ENCODE measurements around the gene ELOVL3. TPM values are rescaled to one million over a fixed set of nuclear protein-coding genes. Genes with fewer than 3 reads are reported as not detected.

The ELOVL3 gene
- total and polyA plus RNA-seq, 8 donors = 0.20 to 0.31 TPM; not detected in 6

- Histone ChIP-seq H3K27ac (peak overlapping the region in 1 of 5 donors; percentile 43), H3K9me3 (no peaks in the 10 kb centered on the region), H3K36me3 (no peaks in the 10 kb centered on the region), H3K4me3 (peak overlapping the region; percentile 49 to 69 (median 53)), H3K27me3 (peaks cover 0 to 27% (median 15%) of the 10 kb centered on the region in 3 donors), H3K4me1 (peaks cover 17 to 36% (median 32%) of the 10 kb centered on the region in 4 donors)
- no peak for TF ChIP-seq CTCF (IDR thresholded peaks at IDR 0.05)
- no peak for TF ChIP-seq EP300 (IDR thresholded peaks at IDR 0.05)
- no peak for TF ChIP-seq POLR2A (IDR thresholded peaks at IDR 0.05)
- TF ChIP-seq POLR2AphosphoS5 (IDR thresholded peaks at IDR 0.05) = no peak
- no peak for DNase-seq
- intact Hi-C loops (cut with DNase I; ENCODE audit: low total_unique reads) = no loop called here
- 1 to 2% (median 2%) methylated on average over 15 to 20 of the region's 20 CpGs for WGBS, 5 donors
These were observed 14.9 kb downstream of the ELOVL3 start for GRCh38 chr10:102241032-102241443.

GRCh38 chr10:102241444-102242117, 15.5 kb downstream of the ELOVL3 start, which contains the start of gene PITX3:
Gene PITX3, minus strand, starts transcription at chr10:102241512. Its CDS starts 9,432 bp downstream, at chr10:102232080.
- TF ChIP-seq EP300 (IDR thresholded peaks at IDR 0.05) = no peak
- peak in 1 of 3 donors; percentile 62 for TF ChIP-seq POLR2AphosphoS5 (IDR thresholded peaks at IDR 0.05)
- Histone ChIP-seq H3K9me3 (no peaks in the 10 kb centered on the region), H3K27ac (peak within 1 kb of the TSS in 1 of 5 donors; percentile 43), H3K4me1 (peaks cover 19 to 42% (median 37%) of the 10 kb centered on the region in 4 donors), H3K27me3 (peaks cover 0 to 27% (median 15%) of the 10 kb centered on the region in 3 donors), H3K4me3 (peak within 1 kb of the TSS; percentile 49 to 69 (median 53)), H3K36me3 (no peaks in the 10 kb centered on the region)
- DNase-seq = peak; percentile 93 to 97
- intact Hi-C loops (cut with DNase I; ENCODE audit: low total_unique reads) = no loop called here
- WGBS, 5 donors = 0 to 4% (median 1%) methylated on average over 30 to 57 of the region's 57 CpGs

- Histone ChIP-seq H3K9me3 (no peaks in the 10 kb centered on the region), H3K4me1 (peaks cover 24 to 47% (median 42%) of the 10 kb centered on the region in 4 donors), H3K36me3 (no peaks in the 10 kb centered on the region), H3K27me3 (peaks cover 0 to 23% (median 15%) of the 10 kb centered on the region in 3 donors), H3K4me3 (peak overlapping the region; percentile 49 to 69 (median 53)), H3K27ac (peak overlapping the region in 1 of 5 donors; percentile 3)
- 16 to 33% (median 23%) methylated on average over 7 of the region's 7 CpGs for WGBS, 5 donors
- TF ChIP-seq POLR2A (IDR thresholded peaks at IDR 0.05) (no peak), POLR2AphosphoS5 (IDR thresholded peaks at IDR 0.05) (no peak), EP300 (IDR thresholded peaks at IDR 0.05) (no peak), CTCF (IDR thresholded peaks at IDR 0.05) (no peak)
- intact Hi-C loops (cut with DNase I; ENCODE audit: low total_unique reads) = no loop called here
- DNase-seq = no peak
These were observed 16.0 kb downstream of the ELOVL3 start for GRCh38 chr10:102242118-102242485.

GRCh38 chr10:102243309-102243708, 17.2 kb downstream of the ELOVL3 start:
- 70 to 91% (median 83%) methylated on average over 2 of the region's 2 CpGs for WGBS, 5 donors
- TF ChIP-seq CTCF (IDR thresholded peaks at IDR 0.05) = no peak
- no peak for TF ChIP-seq EP300 (IDR thresholded peaks at IDR 0.05)
- TF ChIP-seq POLR2A (IDR thresholded peaks at IDR 0.05) = no peak
- TF ChIP-seq POLR2AphosphoS5 (IDR thresholded peaks at IDR 0.05) = no peak
- Histone ChIP-seq H3K36me3 (no peaks in the 10 kb centered on the region), H3K4me3 (no peak overlapping the region), H3K27me3 (peaks cover 0 to 22% (median 15%) of the 10 kb centered on the region in 3 donors), H3K9me3 (no peaks in the 10 kb centered on the region), H3K4me1 (peaks cover 36 to 59% (median 54%) of the 10 kb centered on the region in 4 donors), H3K27ac (no peak overlapping the region)
- intact Hi-C loops (cut with DNase I; ENCODE audit: low total_unique reads) = no loop called here
- no peak for DNase-seq

All from stomach (tissue), 9 donors.